T-helper 1 cell (primary cell): Measurements from ENCODE around the gene HOXB4.

Source experiments
- DNase-seq, 5 donors: peaks; one replicate each; pipeline ENCODE4 v3.0.0-alpha.2; 2012 to 2020

The HOXB4 gene

DNA sequence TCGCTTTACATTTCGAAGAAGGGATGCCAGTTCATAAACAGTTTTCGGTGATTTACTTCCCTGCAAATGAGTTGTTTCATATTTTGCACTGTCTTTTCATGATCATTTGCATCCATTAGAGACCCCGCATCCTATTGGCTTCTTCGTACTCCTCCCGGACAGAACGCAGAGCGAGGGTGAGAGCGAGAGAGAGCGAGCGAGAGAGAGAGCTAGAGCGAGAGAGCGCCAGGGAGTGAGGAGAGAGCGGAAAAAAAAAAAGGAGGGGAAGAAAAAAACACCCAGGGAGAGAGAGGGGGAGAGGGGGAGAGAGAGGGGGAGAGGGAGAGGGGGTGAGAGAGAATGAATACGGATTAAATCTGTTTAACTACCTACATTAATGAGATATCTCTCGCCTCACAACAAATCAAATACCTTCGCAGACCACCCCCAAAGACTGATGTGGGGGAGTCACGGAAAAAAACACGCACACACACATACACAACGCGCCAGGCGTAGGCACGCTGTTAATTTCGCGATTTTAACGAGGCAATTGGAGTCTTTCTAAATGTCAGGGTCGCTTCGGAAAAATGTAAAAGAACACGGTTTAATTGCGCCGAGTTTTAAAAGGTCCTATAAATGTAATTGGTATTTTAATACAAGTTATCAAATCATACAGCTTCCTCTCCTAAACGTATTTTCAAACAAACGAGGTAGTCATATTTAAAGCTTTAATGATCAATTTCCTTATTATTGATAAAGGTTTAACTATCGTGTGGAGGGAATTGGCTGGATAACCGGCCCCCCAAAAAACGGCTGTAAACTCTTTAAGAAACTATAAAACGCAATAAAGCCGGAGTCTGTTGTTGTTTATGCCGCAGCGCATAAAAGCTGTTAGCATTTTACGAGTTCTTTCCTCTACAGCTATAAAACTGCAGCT is 37.2 kb upstream of the HOXB4 start, which contains the start of gene HOXB8:
Gene HOXB8, minus strand, starts transcription at position 246 of the 916 bp plus-strand sequence. CDS start 588 bp downstream, outside the sequence.
- no peak for DNase-seq

DNA sequence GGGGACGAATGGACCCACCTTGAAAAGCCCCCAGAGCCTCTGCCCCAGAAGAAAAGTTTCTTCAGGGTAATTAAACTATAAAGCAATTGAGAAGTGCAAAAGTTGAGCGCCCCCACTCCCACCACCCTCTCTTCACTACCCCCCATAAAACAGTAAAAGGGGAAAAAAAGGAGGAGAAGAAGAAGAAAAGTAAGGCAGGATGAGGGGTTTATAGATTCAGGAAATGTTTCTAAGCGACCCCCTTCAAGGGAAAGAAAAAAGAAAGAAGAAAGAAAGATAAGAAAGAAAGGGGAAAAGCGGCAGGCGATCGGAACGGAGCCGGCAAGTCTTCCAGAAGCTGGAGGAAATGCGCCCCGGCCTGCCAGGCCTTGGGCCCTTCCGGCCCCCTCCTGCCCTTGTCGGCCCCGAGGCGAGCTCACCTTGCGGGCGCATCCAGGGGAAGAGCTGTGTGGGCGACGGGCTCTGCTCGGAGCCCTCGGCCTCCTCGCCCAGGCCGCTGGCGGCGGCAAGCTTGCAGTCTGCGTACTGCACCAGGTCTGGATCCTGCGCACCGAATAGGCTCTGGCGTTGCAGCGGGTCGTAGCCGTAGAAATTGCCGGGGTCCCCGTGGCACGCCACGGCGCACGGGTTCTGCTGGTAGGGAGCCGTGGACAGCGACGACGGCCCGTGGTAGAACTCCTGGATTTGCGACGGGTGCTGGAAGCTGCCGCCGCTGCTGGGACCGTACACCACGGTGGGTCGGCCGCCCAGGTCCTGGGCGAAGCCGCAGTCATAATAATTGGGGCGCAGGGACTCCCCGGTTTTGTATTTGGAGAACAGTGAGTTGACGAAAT is 35.9 kb upstream of the HOXB4 start:
- peak in 1 of 5 donors; percentile 43 for DNase-seq

DNA sequence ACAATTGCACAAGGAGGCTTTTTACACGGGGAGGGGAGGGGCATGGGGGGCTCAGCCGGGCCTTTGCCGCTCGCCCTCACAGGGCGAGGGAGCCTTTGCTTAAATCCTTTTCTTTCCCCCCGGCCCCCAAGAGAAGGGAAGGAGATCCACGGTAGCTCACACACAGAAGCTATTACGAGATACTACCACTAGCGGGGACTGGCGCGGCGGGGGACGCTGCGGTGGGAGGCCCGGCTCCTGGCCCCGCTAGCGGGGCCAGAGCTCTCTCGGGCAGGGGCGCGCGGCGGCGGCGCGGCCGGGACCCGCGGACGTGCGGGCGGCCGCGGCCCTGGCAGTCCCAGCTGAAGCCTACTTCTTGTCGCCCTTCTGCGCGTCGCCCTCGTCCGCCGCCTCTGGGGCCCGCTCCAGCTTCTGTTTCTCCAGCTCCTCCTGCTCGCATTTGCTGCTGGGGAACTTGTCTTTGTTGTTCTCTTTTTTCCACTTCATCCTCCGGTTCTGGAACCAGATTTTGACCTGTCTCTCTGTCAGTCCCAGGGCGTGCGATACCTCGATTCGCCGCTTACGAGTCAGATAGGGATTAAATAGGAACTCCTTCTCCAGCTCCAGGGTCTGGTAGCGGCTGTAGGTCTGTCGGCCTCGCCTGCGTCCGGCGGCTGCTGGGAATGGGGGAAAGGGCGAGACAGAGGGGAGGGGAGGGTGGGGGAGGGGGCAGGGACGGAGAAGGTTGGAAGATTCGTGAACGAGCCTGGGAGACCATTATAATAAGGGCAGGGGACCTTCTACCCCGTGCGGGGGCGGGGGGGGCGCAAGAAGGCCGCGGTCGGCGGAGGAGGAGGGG is 34.9 kb upstream of the HOXB4 start:
- peak in 4 of 5 donors; percentile 37 to 46 (median 40) for DNase-seq

DNA sequence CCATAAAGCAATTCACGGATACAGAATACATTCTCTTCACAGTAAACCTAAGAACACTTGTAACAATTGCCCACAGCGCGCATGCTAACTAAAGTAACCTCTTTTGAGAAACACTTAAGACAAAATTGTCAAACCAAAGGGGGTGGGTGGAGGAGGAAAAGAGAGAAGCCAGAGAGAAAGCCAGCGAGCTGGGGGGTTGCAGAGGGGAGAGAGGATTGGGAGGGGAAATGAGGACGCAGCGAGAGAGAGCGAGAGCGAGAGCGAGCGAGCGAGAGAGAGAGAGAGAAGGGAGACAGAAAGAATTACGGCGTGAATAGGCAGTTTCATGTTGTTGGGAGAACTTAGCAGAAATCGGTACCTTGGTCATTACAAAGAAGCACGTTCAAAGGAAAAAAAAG is 34.3 kb upstream of the HOXB4 start:
- no peak for DNase-seq

DNA sequence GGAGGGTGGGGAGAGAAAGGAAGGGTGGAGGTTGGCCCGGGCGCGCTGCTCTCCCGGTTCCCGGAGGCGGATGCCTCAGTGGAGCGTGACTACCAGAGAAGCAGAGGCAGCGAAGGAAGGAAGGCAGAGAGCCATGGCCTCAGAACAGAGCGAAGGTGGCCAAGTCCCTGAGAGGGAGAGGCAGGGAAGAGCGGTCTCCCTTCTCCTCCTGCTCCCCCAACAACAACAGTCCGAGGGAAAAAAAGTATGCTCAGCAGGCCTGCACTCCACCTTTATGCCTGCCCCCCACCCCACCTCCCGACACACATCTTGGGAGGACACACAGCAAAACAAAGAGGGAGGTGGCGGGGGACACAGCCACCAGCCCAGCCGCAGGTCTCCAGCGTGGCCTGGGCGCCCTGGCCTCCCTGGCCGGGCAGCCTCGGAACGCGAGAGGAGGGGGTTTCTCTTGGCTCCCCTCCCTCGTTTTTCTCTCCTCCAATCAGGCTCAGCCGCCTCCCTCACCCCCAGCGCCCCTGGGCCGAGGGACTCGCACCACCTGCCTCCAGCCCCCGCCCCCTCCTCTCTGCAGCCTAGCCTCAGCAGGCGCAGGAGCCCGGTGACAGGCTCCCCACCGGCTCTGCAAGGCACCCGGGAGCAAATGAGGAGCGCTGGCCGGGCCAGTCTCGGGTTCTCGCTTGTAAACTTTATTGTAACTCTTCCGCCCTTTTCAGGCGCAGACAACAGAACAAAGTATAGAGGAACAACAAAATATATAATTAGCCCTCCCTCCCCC is 33.7 kb upstream of the HOXB4 start:
- no peak for DNase-seq

DNA sequence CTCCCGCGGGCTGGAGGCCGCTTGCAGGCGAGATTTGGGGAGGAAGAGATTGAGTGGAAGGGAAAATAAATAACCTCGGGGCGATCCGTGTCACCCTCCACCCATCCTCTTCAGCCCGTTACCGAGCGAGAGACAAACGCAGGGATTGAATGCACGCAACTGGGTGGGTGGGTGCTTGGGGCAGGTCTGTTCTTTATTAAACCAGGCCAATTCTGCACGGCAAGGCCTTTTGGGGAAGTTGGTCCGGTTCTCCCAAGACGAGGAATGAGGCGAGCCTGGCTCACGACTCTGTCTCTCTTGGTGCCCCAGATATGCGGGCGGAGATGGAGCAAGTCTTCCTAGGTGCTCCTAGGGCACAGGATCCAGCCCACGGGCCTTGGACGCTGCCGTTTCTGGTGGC is 33.1 kb upstream of the HOXB4 start:
- DNase-seq, result no peak

DNA sequence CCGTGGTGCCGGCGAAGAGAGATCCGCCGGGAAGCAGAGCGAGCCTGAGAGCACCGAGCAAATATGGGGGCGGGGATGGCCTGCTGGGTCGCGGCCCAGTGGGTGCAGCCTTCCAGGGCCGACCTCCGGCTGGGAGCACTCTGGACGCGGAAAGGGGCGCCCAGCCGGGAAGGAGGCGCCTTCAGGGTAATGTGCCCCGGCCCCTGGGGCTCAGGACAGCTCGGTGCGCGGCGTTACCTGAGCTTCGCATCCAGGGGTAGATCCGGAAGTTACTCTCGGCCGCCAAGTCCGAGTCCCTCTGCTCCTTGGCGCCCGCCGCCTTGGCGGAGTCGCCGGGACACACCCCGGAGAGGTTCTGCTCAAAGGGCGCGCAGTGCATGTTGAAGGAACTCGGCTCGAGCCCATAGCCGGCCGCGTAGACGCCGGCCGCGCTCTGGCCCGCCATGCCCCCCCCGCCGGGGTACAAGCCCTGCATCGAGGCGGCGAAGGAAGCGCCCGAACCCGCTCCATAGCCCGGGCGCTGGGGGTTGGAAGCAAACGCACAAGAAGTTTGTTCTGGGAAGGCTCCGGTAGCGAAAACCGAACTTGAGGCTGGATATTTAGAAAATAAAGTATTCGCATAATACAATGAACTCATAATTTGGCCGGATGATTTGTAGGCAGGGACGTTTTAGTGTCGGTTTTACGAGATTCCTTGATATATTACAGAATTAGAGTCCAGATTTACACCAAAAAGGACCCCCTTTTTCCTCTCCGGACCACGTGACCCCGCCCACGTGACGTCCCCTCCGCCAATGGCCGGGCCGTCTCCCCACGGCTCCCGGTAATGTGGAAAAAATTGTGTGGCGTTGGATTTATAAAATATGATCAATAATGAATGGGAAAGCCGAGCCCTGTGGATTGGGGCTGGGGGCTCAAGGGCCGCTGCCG is 32.4 kb upstream of the HOXB4 start, which contains the start of gene HOXB7:
Gene HOXB7, minus strand, starts transcription at position 736 of the 930 bp plus-strand sequence. Its CDS starts 99 bp downstream, at position 637.
- peak; percentile 25 to 63 (median 51) for DNase-seq

DNA sequence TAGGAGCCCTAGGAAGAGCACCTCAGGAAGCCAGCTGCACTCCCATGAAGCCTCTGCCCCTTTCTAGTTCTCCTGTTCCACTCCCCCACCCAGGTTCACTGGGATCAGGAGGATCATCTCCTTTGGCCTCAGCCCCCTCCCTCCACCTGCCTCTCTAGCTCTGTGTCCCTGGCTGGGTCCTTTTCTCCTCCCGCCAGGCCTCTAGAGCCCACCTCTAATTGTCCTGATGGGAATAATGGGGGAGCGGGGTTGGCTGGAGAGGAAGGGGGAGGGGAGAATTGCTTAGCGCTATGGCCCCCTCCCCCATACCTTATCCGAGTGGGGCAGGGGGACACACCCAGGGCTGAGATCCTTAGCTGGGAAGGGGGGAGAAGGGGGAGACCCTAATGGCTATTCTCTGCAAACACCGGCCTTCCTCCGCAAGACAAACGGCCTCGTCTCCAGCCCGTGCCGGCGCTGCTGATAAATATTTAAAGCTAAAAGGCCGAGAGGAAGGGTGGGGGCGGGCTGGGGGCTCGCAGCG is 31.7 kb upstream of the HOXB4 start:
- DNase-seq, result no peak

DNA sequence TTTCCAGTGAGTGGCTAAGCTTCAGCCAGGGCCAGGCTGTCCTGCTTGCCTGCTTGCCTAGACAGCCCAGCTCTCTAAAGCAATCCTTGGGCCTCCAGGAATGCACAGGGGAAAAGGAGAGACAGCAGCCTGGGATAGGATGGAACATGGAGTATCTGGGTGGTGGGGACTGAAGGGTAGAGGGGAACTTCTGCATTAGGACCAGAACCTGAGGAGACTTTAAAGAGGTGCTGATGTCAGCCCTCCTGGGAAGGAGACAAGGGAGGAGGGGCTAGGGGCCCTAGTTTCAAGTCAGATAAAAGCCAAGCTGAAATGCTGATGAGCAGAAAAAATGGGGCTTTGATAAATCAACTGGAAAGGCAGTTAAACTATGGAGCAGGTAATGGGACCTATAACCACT is 30.9 kb upstream of the HOXB4 start:
- DNase-seq, result no peak

DNA sequence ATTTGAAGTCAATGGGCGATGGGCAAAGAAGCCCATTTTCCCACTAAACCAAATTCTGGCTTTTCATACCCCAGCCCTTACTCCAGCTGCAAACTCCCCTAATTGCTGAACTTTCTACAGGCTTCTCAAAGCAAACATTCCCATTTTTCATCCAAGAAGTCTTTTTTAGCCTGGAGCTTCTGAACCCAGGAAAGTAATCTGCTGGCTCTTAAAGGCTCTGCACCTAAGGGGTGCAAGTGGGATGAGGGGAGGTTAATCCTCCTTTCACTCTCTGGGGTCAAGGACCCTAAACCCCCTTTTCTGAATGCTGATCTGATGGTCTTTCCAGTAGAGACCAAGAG is 30.3 kb upstream of the HOXB4 start:
- no peak for DNase-seq

DNA sequence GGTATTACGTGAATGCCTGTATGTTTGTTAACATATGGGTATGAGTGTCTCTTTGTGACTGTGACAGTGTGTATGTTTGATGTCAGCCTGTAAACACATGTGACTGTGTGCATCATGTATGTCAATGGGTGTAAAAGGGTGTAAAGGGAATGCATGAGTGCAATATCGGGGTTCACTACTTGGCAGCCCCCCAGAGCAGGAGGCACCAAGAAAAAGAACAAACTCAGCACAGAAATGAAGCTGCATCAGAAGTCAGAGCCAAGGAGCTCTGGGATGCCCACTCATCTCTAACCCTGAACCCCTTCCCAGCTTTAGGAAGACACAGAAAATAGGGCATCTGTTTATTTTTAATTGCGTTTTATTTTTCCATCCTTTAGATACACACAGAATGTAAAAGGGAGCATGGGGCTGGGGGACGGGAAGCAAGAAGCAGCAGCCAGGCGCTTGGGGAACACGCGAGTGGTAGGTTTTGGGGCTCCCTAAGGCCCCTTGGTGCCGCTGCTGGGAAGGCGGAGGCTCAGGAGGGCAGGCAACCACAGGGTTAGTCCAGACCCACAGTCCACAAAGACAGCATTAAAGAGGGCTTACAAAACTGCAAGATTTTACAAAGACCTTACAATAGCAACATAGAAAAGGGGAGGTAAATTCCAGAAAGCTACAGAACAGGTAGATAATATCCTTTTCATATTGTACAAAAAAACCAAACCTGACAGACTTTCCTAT is 28.9 kb upstream of the HOXB4 start:
- no peak for DNase-seq

DNA sequence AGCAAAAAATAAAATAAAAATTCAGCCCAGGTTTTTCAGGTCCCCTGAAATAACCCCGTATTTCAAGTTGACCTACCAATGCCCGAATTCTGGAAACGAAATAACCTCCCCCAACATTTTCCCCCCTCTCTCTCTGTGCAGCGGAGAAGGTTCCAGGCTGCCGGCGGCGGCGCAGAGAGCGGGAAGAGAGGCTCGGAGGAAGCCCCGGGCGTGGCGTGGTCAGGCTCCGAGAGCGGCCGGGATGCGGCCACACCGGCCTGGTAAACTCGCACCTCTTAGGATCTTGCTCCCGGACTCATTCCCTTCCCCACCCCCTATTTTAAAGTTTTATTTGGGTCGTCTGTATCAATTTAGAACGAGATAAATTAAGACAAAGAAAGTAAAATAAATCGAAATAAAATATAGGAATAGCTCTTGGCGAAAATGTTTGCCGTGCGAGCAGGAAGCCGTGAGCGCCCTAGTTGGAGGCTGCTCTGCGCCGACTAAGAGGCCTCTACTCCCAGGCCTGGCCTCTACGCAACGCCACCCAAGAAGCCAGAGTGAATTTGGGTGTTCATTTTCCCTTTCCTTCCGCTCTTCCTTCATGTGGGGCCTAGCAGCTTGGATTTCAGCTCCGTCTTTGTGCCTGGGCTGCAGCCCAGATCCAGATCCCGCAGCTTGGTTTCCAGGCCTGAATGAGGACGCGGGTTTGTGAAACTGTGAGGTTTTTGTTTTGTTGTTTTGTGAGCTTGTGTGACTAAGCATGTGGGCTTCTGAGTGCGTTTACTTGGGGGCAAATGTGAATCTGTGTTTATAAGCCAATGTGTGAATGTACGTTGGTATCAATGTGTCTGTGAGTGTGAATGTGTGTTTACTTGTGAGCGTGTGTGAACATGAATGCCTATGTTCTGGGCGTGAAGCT is 28.1 kb upstream of the HOXB4 start:
- no peak for DNase-seq

DNA sequence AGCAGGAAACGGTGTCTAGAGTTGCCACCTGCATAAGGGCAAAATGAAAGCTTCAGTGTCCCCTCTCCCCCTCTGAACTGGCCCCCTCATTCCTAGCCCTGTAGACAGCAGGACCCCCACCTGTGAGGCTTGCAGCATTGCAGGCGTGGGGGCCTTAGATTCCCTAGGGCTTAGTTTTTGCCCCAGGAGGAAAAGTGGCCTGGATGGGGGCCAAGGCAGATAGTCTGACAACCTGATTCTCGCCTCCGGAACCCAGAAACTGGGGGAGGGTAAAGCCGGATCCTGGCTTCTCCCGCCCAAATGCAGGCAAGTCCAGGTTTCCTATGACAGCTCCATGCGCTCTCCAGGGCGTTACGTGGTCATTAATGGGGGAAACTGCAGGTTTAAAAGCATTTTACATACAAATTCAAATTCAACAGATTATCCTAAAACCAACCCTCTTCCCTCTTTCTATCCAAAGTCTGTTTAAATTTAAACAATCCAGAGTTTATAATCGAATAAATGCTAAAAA is 27.3 kb upstream of the HOXB4 start:
- no peak for DNase-seq

DNA sequence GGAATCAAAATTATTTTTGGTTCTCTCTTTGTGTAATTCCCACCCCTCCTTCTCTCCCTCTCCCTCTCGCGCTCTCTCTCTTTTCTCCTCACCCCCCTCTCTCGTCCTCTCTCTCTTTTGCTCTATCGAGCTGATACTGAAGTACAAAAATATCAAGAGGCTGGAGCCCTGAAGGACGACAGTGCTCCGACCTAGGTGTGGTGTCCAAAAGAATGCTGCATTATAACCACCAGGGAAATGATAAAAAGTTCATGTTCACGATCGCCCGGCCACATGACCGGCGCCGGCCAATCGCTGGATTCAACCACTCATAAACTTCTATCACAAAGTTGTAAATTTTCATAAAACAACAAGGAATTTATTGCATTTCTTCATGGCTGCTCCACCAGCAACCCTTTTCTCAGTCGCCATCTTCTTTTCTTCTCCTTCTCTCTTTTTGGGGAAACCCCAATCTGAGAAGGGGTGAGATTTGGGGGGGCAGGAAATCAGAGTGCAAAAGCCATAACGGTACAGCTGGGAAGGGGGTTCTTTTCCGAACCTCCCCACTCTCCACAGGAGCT is 26.7 kb upstream of the HOXB4 start, which contains the start of gene HOXB6:
Gene HOXB6, minus strand, starts transcription at position 217 of the 560 bp plus-strand sequence. CDS start 6,836 bp downstream, outside the sequence.
- no peak for DNase-seq

DNA sequence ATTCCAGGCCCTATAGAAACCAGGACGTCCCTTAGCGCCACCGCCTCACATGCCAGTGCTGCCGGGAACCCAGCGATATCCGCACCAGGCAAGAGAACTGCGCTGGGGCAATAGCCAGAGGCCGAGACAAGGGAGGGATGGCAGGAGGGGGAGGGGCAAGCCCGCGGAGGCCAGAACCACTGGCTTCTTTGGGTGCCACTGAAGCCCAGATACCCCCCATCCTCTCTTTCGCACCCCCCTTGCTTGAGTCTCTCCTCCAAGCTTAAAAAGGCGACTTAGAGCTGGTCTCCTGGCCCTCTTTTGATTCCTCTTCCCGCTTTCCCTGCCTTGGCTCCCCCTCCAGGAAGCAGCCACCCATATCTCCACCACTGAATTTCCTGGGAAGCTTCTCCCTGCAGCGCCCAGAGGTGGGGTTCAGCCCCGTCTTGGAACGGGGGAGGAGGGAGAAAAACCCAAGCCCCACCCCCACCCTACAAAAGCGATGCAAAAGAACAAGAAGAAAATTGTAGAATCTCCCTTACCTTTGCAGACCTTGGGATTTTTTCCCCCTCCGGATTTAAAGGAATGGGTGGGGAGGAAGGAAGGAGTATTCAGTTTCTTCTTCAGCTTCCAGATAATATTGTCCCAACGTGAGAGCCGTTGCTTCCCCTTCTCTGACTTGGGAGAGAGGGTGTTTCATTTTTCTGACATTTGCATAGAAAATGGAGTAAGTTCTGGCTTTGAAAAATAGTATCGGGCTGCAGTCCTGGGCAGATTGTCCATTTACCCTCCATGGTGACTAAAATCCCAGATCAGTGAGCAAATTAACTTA is 26.0 kb upstream of the HOXB4 start:
- no peak for DNase-seq

DNA sequence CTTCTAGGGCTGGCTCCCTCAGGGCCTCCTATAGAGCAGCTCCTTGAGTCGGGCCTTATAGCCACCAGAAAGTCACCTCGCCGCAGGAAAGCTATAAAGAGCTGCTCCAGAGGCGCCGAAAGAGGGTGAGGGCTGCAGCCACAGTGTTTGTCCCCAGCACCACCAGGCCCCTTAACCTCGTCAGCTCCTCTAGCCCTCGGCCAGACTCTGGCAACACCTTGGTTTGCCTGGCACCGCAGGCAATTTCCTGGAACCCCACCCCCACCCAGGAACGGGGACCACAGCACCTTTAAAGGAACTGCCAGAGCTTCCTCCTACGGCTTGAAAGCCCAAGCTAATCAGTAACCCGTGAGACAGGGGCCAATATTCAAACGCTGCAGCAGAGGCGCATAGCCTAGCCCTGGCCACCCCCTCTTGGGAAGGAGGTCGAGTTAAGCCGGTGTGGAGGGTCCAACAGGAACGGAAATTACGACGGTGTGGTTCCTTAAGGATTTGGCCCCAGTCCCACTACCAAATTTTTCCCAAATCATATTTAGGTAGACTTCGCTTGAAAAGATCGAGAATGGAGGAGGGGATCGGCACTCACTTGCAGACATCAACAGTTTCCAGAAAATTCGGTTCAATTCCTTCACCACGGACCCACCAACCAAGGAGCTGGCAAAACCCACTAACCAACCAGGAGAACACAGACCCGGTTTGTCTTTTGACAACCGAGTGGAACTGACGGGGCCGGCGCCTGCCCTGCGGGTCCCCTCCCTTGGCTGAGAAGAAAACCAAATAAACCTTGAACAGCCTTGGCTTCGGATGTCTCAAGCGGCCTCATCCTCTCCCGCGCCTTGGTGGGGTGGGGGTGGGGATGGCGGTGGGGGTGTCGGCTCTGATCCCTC is 23.6 kb upstream of the HOXB4 start:
- no peak for DNase-seq
